GM18909 (cell line): ENCODE measurements around the gene BABAM2.

Experiments used
- ATAC-seq: cut with Tn5 transposase; IDR thresholded peaks from one replicate; pipeline ENCODE4 v1.9.1; 2021; ENCODE audit warnings: mild to moderate bottlenecking; ENCODE audit not compliant: unreplicated experiment, poor library complexity

Gene BABAM2

DNA sequence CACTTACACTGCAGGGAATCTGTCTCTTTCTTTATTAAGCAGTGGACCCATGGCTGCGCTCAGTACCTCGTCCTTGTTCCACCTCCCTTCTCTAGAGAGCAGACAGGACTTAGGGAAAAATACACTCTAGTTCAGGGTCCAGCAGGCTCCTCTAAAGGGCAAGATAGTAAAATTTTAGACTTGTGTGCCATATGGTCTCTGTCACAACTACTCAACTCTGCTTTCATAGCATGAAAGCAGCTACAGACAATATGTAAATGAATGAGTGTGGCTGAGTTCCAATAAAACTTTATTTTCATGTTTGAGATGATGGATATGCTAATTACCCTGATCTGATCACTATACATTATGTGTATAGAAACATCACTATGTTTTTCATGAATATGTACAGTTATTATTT is 163.1 kb downstream of the BABAM2 start:
- no peak for ATAC-seq

DNA sequence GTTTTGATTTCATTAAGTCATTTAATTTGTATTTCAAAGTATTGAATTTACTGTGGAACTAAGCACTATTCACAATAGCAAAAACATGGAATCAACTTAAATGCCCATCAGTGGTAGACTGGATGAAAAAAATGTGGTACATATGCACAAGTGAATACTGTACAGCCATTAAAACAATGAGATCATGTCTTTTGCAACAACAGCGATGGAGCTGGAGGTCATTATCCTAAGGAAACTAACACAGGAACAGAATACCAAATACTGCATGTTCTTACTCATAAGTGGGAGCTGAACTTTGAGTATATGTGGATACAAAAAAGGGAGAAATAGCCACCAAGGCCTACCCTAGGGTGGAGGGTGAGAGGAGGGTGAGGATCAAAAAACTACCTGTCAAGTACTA is 164.4 kb downstream of the BABAM2 start:
- ATAC-seq = no peak

DNA sequence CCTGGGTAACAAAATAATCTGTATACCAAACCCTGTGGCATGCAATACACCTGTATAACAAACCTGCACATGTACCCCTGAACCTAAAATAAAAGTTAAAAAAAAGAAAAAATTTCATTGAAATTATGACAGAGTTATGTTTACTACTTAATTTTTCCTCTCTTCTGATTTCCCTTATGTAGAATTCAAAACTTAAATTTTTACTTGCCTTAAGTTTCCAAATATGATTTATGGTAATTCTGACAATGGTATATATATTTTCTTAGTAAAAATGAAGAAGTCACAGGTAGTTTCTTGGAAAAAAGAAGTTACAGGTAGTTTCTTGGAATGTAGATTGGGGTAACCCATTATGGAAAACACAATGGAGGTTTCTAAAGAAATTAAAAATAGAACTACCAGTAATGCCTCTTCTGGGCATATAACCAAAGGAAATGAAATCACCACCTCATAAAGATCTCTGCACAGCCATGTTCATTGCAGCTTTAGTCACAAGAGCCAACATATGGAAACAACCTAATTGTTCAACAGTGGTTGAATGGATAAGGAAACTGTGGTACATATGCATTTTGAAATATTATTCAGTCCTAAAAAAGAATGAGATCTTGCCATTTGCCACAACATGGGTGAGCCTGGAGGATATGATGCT is 164.9 kb downstream of the BABAM2 start:
- no peak for ATAC-seq

DNA sequence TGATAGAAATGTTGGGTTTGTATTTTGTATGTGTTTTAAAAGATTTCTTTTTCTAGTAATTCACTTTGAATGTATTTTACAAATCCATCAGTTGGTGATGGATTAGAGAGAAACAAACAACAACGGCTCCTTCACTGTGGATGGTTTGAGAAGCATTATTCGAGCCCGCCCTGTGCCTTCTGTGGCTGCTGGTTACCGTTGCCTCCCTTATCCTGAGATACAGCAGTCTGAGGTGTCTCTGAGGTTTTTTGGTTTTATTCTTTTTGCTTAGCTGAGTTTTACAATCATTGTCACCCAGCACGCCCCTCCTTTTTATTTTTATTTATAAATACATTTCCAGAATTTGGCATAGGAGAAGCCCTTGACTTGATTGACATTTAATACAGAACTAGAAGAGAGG is 168.3 kb downstream of the BABAM2 start:
- no peak for ATAC-seq

DNA sequence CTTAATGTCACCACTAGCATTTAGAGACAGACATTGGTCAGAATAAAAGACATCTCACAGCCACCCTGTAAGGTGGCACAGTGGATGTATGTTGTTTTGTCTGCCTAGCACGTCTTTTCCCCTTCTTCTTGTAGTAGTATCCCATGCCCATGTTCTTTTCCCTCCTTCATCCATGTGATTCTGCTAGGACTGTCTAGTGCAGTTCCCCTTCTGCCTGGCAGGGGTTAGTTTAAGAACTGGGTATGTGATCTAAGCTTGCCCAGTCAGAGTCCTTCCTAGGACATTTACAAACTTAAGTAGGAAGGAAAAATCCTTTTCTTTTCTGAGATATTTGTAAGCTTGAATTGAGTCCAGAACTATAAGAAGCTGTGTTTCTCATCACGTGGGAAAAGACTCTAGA is 172.3 kb downstream of the BABAM2 start:
- no peak for ATAC-seq

DNA sequence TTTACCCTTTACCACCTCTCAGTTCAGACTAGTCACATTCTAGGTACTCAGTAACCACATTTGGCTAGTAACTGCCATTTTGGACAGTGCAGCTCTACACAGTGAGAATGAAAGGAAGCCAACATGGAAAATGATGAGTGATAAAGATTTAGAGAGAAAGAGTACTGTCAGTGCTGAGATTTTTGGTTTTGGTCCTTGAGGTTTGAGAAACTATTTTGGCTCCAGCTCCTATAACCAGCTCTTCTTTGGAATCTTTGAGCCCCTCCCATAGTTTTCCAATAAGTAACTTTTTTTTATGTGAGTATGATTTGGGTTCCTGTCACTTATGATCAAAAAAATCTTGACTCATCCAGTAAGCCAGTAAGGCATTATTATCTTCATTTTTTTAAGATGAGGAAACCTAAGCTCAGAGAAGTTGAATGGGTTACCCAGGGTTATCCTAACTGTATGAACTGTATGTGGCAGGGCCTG is 173.0 kb downstream of the BABAM2 start:
- ATAC-seq = no peak

DNA sequence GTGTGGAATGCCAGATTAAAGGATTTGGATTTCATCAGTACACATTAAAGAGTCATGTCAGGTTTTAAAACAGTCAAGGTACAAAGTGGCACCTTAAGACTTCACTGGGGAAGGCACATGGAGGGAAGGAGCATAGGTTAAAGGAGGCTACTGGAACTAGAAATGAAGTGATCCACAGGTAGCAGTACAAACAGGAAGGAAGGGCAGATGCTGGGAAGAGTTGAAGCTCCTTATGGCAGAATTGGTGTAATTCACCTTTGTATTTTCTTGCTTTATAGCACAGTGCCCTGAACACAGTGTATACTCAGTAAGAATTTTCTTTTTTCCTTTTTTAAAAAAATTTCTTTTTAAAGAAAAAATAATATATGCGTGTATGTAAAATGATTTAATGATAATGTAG is 177.1 kb downstream of the BABAM2 start:
- ATAC-seq = no peak

DNA sequence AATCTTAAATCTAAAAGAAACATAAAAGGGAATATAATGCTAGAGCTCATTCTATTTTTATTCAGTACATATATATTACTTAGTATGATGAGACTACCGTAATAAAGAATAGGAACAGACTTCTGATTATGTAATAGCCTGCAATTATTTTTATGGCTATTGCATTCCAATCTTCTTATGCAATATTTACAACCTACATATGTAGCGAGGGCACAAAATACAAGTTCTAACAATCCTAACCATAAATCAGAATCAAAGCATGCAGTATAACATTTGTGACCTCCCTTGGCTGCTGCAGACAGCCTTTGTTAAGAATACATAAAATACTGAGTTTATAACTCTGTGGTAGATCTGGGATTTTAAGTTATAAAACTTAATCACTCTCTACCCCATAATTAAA is 177.6 kb downstream of the BABAM2 start:
- ATAC-seq = no peak

DNA sequence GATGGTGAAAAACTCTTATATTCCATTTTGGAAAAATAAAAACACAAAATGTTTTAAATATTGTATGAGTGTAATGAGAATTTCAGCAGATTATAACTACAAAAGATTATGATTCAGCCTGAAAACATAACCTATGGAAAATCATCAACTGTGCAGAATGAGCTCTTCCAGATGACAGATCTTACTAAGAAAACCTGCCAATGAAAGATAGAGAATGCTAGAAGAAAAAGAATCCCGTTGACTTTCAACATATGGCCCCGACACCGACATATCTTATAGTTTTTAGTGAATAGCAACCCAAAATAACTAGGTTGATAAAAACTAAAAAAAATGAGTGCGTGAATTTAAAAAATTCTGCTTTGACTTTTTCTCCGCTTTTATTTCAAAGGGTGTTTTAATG is 178.0 kb downstream of the BABAM2 start:
- no peak for ATAC-seq

DNA sequence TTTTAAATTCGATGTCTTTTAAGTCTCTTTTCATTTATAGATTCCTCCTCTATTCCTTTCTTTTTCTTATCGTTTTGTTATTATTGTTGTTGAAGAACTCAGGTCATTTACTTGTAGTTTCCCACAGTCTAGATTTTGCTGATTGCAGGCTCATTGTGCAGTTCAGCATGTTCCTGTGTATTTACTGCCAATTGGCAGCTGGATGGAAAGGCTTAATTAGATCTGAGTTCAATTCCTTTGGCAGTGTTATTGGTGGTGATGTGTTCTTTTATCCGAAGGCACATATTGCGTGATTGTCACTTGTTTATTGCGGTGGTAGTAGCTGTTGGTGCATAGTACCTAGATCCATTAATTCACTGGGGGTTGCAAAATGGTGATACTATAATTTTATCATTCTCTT is 180.7 kb downstream of the BABAM2 start:
- ATAC-seq = no peak

DNA sequence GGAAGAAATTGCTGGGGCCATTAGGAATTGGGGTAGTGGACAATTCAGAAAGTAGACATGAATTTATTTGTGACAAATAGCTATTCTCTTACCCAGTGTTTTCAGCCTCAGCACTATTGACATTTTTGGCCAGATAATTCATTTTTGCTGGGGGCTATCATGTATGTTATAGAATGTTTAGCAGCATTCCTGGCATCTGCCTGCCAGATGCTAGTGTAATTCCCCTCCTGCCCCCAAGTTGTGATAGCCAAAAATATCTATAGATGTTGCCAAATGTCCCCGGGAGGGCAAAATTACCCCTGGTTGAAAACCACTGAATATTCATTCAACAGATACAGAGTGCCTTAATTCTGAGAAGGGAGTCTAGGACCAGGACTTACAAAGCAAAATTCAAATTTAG is 183.6 kb downstream of the BABAM2 start:
- no peak for ATAC-seq

DNA sequence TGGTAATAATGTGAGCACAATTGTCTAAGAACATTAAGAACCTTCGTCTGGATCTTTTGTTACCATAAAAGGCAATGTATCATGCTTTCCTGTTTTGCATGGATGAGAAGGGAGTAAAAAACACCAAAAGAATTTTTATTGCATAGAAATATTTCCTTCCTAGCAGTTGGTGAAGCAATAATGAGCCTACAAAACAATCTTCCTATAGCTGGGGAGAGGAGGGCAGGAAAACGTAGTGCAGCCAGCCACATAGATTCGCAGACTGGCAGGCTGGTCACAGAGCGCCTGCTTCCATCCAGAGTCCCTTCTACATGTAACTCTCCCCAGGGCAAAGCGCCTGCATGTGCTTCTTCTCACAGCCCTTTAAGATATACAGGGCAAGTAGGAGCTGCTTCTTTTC is 190.4 kb downstream of the BABAM2 start:
- ATAC-seq = no peak

DNA sequence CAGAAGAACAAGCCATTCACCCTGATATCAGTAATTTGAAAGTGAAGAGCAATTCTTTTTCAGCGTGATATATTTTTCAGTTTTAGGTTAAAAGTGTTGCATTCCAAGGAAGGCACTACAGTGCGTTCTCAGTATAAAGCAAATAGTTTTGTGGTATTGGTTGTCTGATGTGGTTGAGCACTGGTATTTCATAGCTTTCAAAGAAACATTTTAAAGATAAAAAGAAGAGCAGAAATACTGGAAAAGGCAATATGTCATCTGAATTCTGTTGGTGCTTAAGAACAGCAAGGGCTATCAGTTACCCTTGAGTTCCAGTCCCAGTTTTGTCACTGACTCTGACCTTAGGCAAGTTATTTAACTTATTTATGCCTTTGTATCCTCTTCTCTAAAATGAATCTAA is 191.6 kb downstream of the BABAM2 start:
- no peak for ATAC-seq

DNA sequence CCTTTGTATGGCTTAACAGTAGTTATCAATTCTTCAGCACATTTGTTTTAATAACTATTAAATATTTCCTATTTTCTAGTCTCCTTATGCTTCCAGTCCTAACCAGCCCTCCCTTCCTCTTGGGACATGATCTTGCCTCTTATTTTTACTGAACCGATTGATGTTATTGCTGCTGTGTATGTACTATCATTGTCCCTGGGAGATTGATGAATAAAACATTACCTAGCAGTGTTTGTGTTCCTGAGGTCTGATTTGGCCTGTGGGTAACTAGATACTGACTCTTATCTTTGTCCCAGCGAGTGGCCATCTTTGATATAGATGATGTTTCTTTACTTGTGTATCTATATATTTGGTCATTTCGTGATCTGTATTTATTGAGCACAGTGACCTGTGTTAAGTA is 192.9 kb downstream of the BABAM2 start:
- no peak for ATAC-seq

DNA sequence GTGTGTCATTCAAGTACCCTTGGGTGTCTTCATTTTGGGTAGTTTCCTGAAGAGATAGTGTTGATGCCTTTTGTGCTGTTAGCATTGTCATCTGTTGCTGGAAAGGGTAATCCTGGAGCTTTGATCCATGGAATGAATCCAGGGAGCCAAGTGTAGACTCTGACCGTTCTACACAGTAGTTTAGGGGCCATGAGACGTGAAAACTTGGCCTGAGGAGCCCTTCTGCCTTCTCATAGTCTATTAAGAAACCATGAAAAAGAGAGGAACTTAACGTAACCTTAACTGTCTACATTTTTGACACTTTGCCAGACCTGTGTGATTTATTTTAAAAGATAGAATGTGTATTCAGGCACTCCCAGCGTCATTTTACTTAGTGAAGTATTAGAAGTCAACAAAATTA is 194.0 kb downstream of the BABAM2 start:
- no peak for ATAC-seq

DNA sequence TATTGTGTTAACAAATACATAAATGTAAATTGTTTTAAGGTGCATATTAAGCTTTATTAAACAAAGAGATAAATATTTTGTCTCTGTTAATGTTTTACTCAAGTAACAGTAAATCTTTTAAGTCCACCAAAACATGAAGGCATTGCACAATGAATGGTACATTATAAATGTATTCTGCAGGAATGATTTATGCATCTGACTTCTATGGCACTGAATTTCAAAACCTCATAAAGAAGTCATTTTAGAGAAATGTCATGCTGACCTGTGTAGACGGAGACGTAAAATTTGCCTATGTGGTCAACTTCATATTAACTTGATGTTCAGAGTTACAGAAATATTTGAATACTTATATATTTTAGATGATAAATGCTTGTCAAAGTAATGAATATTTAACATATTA is 194.7 kb downstream of the BABAM2 start:
- ATAC-seq = no peak

DNA sequence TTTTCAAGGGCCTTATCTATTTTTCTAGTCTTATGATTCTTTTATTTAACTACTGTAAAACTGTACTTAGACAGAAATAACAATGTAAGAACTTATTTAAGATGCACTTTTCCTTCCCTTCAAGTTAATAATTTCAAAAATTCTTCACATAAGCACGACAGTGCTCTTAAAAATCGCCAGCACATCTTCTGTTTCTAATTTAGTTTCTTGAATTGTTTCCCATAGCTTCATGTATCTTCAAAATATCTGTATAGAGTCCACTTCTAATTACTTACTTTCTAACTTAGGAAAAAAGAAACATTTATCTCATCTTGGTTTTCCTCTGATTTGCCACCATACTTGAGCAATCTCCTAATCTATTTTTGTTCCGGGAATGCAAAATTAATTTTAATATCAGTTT is 196.1 kb downstream of the BABAM2 start:
- ATAC-seq = no peak

DNA sequence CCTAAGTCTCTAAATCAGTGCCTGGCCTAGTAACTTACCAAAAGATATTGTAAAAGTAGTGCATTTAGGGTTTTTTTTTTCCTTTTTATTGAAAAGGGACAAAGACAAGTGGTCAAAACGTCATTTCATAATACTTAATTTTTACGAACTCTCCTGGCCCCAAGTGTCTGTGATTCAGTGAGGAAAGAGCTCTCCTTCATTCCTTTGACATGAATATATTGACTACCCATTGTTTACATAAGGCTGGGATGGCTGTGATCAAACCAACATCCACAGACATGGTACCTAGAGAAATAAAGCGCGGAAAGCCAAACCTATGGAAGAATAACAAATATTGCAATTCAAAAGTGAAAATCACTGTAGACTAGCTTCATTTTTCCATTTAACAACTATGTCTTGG is 198.4 kb downstream of the BABAM2 start:
- ATAC-seq = no peak

DNA sequence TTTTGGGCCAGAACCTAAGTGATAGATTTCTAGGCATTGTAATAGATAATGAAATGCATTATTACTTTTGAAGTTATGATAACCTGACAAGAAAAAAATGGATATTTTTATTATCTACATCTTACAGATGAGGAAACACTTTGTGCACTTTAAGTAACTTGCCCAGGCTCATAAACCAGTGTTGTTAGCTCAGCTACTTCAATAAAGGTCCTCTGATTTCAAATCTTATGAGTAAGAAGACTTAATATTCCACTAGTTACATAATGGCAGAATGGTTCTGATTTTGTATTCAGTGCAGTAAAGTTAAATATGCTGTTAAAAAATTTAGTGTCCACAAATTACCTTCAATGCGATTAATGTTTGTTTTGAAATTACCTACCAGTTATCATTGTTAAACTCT is 199.0 kb downstream of the BABAM2 start:
- no peak for ATAC-seq

DNA sequence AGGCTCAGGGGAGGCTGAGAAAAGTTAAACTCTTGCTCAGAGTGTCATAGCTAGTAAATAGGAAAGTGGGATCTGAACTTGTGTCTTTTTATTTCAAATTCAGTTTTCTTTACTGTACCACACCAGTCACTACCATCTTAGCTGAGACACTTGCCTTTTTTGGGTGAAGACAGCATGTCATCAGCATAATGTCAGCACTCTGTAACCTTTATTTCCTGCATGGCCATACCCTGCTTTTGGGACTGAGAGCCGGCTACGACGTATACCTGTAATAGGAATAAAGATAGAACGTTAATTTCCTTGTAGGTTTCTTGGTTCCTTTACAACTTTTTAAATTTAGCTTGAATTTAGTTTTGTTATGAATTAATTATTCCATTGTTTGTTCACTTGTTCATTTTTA is 202.8 kb downstream of the BABAM2 start:
- ATAC-seq = no peak

DNA sequence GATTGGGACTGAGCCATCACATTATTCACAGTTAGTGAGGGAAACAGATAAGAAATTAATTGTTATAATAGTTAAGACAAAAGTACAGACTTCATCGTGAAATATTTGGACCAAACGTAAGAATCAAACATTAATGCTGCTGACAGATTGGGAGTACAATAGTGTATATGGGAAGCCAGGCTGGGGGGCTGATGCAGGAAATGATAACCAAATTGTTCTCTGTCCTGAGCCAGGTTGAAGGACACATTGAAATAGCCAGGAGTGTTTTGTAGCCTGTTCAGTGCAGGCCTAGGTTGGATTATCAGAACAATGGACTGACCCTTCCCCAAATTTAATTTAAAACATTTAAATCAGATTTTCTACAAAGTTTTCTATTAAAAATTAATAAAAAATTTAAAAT is 203.2 kb downstream of the BABAM2 start:
- no peak for ATAC-seq

DNA sequence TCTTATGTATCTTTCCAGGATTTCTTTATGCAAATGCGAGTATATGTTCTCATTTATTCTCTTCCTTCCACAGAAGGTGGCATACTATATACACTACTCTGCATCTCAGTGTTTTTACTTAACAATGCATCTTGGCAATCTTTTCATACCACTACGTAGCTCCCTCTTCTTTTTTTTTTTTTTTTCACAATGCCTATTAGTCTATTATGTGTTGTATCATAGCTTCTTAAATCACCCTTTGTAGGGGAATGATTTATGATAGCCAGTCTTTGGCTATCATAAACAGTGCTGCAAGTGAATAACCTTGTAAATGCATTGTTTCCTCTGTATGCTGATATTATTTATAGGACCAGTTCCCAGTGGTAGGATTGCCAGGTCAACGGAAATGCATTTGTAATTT is 204.2 kb downstream of the BABAM2 start:
- no peak for ATAC-seq

DNA sequence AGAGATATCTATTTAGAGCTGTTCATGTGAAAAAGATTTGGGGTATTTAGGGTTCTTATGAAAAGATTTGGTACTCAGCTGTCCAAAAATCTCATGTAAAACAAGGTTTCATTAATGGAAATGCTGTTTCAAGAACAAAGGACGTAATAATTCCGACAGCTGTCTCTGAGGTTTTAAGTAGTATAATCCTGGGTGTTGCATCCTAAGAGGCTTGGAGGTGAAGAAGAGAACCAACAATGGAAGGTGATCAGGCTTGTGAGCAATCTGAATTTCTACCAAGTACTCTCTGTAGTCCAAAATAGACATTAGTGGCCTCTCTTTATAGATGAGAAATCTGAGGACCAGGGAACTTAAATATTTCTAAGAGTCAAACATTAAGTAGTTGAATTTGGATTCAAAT is 205.1 kb downstream of the BABAM2 start:
- ATAC-seq = no peak
